Transverse colon (tissue), 3 donors: ENCODE measurements around the gene MVB12A.

Source experiments
- CTCF ChIP-seq, 5 experiments: fragments of 200-600 bp in 3 of 5; fragments of 450-650 bp in 2 of 5; sonication (generic) in 3 of 5; IDR thresholded peaks; 1 replicate in 2 of 5; 2 replicates in 3 of 5; pipeline ENCODE4 v1.5.1; 2016 to 2017; ENCODE audit warnings: antibody characterized with exemption in 5 of 5, inconsistent platforms in 3 of 5, mild to moderate bottlenecking in 2 of 5, moderate library complexity in 1 of 5
- EP300 ChIP-seq: sonication (generic); formaldehyde crosslinking; IDR thresholded peaks from one replicate; pipeline ENCODE4 v1.6.1; 2017; ENCODE audit warnings: antibody characterized with exemption, low read depth
- POLR2A ChIP-seq: fragments of 450-650 bp; IDR thresholded peaks from one replicate; pipeline ENCODE4 v1.6.1; 2016; ENCODE audit warnings: antibody characterized with exemption, mild to moderate bottlenecking, moderate library complexity

GRCh38 chr19:17445526-17446165 lies 25.8 kb downstream of the MVB12A start:
- no peak for TF ChIP-seq CTCF (IDR thresholded peaks at IDR 0.05)
- TF ChIP-seq POLR2A: no peak
- TF ChIP-seq EP300: no peak
